ENCODE measurements around the gene DPP7.
"Not testable (repeated sequence)": the region's sequence is repeated elsewhere in the genome, so short reads cannot be mapped to it uniquely, and the experiment has no call there.

The DPP7 gene

DNA sequence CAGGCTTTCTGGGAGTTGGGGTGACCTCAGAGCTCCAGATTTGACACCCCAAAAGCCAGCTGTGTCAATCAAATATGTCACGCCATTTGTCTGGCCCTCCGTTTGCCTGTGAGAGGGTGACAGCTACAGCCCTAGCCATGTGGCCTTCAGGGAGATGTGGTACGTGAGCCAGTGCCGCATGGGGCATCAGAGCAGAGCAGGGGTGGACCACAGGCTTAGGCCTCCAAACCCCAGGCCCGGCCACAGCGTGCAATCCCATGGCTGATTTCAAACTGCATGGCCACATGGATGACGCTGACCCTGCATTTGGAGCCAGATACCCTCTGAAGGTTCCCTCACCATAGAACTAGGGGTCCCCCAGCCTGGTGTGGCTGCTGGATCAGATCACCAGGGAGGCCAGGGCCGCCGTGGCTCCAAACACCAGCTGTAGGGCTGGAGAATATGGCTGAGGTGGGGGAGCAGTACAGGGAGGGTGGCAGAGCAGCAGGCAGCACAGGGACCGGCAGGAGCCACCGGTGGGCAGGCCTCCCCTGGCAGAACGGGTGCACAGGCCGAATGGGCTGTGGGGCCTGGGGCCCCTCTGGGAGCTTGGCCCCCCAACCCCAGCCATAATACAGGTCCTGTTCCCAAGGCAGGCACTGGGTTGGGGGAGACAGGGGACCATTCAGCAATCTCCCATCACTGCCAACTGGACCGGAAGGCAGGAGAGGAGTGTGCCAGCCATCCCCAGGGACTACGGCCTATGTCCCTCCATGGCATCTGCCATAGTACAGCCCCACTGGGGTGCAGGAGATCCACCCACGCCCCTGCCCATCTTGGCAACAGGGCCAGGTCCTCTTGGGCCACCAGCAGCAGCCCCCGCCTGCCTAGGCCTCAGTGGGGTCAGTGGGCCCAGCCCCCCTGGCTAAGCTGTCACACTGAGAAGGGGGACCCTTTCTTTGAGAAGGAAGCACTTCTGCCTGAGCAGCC is 45.7 kb downstream of the DPP7 start:
- no peak for DNase-seq

DNA sequence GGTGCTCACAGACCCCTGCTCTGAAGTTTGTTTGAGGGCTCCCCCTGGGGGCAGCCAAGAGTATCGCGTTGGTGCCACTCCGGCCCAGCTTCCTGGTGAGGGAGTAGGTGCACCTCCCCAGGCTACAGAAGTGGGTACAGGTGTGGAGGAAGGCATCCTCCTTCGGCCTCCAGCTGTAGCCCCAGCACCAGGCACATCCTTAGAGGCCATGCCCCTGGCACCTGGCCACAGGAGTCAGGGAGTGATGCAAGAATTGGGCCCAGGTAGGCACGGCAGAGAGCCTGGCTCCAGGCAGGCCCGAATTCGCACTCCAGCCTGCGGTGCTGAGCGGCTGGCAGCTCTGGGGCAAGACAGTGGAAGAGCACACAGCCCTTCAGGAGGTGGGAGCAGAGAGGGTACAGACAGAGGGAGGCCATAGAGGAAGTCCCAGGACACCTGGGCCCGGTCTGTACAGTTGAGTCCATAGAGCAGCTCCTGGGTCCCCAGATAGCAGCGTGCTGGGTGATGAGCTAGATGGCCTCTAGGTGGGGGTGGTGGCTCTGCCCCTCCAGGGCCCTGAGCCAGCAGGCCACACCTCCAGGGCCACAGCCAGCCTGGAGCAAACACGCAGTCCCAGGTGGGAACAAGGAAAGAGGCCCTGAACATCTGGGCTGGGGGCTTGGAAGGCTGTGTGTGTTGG is 46.5 kb downstream of the DPP7 start:
- peak; percentile 29 for DNase-seq

DNA sequence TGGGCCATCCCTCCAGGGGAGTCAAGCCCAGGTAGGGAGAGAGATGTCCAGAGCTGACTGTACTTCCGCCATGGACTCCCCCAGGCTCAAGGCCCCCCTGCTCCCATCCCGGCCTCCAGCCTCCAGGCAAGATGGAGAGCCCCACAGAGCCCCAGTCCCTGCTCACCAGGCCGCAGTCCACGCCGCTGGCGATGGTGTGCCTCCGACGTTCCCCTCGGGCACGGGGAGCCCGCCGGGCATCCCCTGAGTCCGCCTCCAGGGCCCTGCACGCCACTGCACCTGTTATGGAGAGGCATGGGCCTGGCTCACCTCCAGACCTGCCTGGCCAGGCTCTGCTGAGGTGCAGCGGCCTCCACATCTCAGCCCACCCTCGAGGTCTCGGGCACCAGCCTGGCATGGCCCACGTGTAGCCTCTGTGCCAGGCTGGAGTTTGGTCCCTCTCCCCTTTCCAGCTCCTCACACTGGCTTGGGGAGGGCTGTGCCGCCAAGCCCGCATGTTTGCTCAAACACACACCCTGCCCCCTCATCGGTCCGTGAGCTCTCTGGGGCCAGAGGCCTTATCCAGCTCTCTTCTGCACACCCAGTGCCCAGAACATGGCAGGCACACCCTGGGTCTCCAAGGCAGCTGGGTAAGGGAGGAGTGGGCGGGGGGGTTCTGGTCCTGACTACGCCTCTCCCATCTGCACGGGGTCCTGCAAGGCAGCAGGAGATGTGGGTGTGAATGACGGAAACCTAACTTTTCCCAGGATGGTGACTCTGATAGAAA is 48.3 kb downstream of the DPP7 start:
- no peak for DNase-seq

DNA sequence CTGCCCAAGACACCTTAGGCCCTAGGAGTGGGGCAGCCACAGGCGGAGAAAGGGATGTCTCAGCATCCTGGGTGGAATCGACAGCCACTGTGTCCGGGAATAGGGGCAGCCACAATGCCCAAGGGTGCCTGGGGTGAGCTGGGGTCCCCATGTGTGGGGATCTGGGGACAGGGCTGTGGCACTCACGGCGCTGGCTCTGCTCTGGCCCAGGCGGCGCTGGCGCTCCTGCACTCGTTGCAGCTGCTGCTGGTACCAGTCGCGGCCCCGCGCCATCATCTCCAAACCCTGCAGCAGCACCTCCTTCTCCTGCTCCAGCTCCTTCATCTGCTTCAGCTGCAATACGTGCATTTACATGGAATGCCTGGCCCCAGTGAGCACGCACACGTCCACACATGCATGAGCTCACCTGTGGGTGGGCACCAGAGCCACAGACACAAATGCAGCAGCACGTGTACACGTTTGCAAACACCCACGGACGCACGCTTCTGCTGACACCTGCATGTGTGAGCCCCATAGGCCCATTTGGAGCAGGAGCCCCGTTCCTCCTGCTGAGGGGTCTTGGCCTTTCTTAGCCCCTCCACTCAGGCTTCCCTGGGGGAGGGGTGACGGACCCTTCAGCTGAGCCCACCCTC is 49.1 kb downstream of the DPP7 start:
- no peak for DNase-seq

DNA sequence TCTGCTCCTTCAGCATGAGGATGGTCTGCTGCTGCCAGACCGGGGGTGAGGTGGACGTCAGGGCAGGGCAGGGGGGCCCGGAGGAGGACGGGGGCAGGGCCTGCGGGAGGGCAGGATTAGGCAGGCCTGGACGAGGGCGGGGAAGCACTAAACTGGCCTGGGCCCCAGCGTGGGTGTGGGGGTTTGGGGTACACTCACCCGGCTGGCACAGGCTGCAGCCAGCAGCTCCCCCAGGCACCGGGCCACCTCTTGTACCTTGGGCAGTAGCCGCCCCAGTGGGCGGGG is 49.7 kb downstream of the DPP7 start:
- no peak for DNase-seq

DNA sequence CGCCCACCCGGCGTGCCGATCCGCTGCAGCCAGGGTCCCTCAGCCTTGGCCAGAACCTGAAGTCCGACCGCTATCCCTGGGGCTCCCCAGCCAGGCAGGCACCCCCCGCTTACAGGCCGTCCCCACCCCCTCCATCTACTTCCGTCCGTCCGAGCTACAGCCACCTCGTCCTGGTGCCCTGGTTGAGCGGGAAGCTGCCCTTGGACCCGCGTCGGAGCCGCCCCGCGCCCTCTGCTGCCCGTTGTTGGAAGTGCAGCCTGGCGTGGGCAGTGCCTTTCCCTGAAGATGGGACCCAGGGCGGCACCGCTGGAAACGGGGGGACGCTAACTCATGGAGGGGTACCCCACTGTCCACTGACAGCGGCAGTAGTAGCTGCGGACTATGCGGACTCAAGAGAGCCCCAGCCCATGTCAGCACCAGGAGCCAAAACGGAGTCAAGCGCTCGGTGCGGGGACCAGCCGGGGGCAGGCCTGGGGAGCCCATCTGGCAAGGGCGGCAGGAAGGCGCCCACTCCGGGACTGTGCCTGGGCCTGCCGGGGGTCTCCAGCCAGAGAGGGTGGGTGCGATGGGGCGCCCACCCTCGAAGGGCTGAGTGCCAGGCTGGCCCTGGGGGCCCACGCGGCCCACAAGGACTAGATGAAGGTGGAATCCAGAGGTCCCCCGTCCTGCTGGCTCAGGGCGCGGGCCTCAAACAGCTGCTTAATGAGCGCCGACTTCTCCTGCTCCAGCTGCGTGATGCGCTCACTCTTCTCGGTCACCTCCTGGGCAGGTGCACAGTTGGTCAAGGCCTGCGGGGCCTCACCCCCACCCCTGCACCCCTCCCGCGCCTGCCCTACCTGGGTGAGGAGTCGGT is 50.3 kb downstream of the DPP7 start:
- no peak for DNase-seq

DNA sequence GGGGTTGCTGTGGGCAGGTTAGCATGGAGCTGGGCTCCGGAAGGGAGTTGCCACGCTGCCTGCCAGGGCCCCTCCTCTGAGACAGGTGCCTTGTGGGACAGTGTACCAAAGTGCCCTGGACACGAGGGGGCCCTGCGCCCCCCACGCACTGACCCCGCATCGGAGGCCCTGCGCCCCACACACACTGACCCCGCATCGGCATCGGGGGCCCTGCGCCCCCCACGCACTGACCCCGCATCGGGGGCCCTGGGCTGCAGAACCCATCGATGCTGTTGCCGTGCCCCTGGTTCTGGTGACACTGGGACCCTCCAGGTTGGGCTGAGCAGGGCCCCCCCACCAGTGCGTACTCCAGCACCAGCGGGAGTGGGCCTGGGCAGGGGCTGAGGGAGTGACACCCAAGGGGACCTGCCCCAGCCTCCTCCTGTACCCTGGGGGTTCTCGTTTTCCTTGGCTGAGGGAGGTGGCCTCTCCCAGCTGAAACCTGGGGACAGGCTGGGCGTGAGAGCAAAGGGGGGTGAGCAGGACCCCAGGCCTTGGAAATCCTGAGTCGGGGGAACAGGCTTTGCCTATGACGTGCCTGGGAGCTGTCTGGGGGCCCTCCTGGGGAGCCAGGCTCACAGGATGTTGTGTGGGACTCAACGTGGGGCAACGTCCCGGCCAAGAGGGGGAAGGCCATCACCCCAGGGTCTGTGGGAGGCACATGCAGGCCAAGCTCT is 51.1 kb downstream of the DPP7 start:
- DNase-seq: no peak

DNA sequence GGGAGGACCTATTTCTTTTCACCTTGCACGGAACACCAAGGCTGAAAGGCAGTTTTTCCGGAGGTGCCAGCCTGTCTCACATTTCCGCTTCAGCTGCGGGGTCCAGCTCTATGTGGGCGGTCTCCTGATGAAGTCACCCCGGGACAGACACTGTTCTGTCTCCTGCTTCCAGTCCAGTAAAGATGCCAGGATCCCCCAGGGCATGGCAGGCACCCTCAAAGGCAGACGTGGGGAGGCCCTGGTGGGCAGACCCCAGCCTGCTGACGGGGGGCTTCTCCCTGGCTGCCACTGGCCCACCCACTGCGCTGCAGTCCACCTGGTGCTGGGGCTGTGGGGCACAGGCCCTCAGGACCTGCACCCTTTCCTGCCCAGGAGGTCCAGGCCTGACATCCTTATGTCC is 51.7 kb downstream of the DPP7 start:
- DNase-seq: not testable (repeated sequence)

DNA sequence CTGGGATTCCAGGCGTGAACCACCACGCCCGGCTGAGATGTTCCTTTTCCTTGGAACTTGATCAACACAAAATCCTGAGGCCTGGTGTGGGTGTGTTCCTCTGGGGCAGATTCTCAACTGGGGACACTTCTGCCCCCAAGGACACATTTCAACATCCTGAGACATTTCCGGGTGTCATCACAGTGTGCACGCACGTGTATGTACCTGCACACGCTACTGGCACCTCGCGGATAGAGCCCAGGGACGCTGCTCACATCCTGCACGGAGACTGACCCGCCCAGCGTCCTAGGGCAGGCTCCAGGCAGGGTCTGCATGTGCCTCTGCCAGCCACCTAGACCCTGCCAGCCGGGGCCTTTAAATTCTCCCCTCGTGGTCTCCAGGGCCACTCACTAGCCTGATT is 52.1 kb downstream of the DPP7 start:
- DNase-seq: no peak

All from DMS 273 treated with DMSO at 0.1 percent for 48 hours (cell line).